K562 (cell line): ENCODE results near the gene NR6A1. TPM values are rescaled to one million over a fixed set of nuclear protein-coding genes. Genes with fewer than 3 reads are reported as not detected.

Source experiments
- CHAMP1 ChIP-seq: fragments of 450-650 bp; IDR thresholded peaks from 2 replicates; pipeline ENCODE4 v1.6.1; 2016; ENCODE audit warnings: mild to moderate bottlenecking
- ETV1 ChIP-seq: fragments of 450-650 bp; conservative IDR thresholded peaks from 2 replicates; pipeline ENCODE4 v1.6.1; 2016; ENCODE audit warnings: missing genetic modification characterization, control low read depth, low read depth, missing compliant biosample characterization
- ILF3 ChIP-seq: fragments of 450-650 bp; IDR thresholded peaks from 2 replicates; pipeline ENCODE4 v1.6.1; 2018; ENCODE audit warnings: antibody characterized with exemption, mild to moderate bottlenecking, moderate library complexity, borderline replicate concordance
- KDM5B ChIP-seq: fragments of 200-600 bp; sonication (generic); IDR thresholded peaks from 2 replicates; pipeline ENCODE4 v1.6.1; 2012; ENCODE audit warnings: low read depth, mild to moderate bottlenecking, moderate library complexity, low read length, control low read depth, inconsistent platforms; ENCODE audit not compliant: insufficient replicate concordance
- MNT ChIP-seq, 2 experiments: fragments of 450-650 bp; conservative IDR thresholded peaks; 2 replicates each; pipeline ENCODE4 v1.6.1; 2017; ENCODE audit warnings: mild to moderate bottlenecking in 2 of 2, moderate library complexity in 2 of 2
- PHB2 ChIP-seq: fragments of 450-650 bp; IDR thresholded peaks from 2 replicates; pipeline ENCODE4 v1.6.1; 2017; ENCODE audit warnings: low read depth
- PTBP1 ChIP-seq: fragments of 200-400 bp; formaldehyde crosslinking; IDR thresholded peaks from 2 replicates; pipeline ENCODE4 v1.6.1; 2017; ENCODE audit warnings: low read depth, low read length
- RBM17 ChIP-seq: fragments of 200-400 bp; formaldehyde crosslinking; IDR thresholded peaks from 2 replicates; pipeline ENCODE4 v1.6.1; 2017; ENCODE audit warnings: low read depth, mild to moderate bottlenecking, low read length, borderline replicate concordance
- TRIM24 ChIP-seq, 2 experiments: fragments of 450-650 bp; IDR thresholded peaks; 2 replicates each; pipeline ENCODE4 v1.6.1; 2016
- polyA plus RNA-seq, 8 experiments: library from polyadenylated mRNA; depleted of rRNA in 4 of 8; stranded (reverse) in 5 of 8; unstranded in 3 of 8; fragments of >200 nt; fragmentation: Nextera tagmentation in 2 of 8; fragmentation: Illumina TruSeq in 1 of 8; extraction: Ambion mirVana in 2 of 8; extraction: Trizol in 1 of 8; gene quantifications; 2 replicates each; pipeline versions ENCODE4 v1.2.1 to v1.2.3, GENCODE V29; 2011 to 2014; ENCODE audit warnings: inconsistent platforms in 1 of 8, missing spikeins in 1 of 8
- total RNA-seq, 7 experiments: library from RNA; depleted of rRNA in 6 of 7; stranded (reverse); fragments of >200 nt in 6 of 7; fragmentation: Illumina TruSeq in 2 of 7; extraction: Trizol in 2 of 7; gene quantifications; 2 replicates each; pipeline versions ENCODE4 v1.2.1 to v1.2.3, GENCODE V29; 2011 to 2021; ENCODE audit warnings: low replicate concordance in 1 of 7

The NR6A1 gene
- total and polyA plus RNA-seq, 9 of the 15 experiments (the other 6 are each of a cell fraction or from before 2014, with no cell fraction given) = 9.7 to 55.4 (median 28.3) TPM

DNA sequence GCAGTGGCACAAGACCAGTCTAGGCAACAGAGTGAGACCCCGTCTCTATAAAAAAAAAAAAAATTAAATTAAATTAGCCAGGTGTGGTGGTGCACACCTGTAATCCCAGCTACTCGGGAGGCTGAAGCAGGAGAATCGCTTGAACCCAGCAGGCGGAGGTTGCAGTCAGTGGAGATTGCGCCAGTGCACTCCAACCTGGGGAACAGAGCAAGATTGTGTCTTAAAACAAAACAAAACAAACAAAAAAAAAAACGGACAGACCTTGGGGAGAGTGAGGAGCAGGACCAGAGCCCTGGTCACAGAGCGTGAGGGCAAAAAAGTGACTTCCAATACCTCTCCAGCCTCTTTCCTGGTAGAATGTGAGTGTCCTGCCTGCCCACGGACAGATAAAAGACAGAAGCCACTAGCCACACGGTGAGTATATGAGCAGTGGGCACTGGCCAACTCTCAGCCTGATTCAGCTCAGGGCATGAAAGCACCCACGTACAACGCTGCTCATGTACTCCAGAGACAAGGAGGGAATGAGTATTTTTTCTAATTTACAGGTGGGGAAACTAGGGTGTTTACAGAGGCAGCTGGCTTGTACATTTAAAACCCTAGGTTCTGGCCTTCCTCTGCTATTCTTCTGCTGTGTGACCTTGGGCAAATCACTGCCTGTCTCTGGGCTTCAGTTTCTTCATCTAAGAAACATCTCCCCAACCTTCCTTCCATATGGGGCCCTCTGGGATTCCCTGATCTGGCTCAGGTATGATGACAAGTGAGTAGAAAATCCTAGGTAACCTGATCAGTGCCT, 7.7 kb upstream of the NR6A1 start (continued):
- TF ChIP-seq CHAMP1 (no peak), KDM5B (no peak), MNT (conservative IDR thresholded peaks at IDR 0.05) (no peak), ILF3 (no peak), RBM17 (no peak), TRIM24 (IDR thresholded peaks at IDR 0.05) (no peak), ETV1 (tag) (no peak), PTBP1 (no peak), PHB2 (no peak)
